ENCODE data around the gene METTL1. TPM values are rescaled to one million over a fixed set of nuclear protein-coding genes. Genes with fewer than 3 reads are reported as not detected.

METTL1 gene
- total and polyA plus RNA-seq, 4 donors: 2.8 to 11.2 (median 7.1) TPM

- H3K27ac ChIP-seq (ENCODE audit: low read depth in 1 of 2, low read length in 2 of 2): no peak overlapping the region
- H3K4me3 ChIP-seq (ENCODE audit: low read depth in 1 of 3, low read length in 3 of 3): no peak overlapping the region
- 39% methylated on average over 1 of the region's 1 CpG for WGBS
- TF ChIP-seq FOXA1 (IDR thresholded peaks at IDR 0.05): no peak
- no peak for TF ChIP-seq RAD21 (IDR thresholded peaks at IDR 0.05)
- no peak for TF ChIP-seq FOXA2 (IDR thresholded peaks at IDR 0.05)
- no peak for TF ChIP-seq NR2F2 (IDR thresholded peaks at IDR 0.05)
- TF ChIP-seq REST (IDR thresholded peaks at IDR 0.05): no peak
- no peak for TF ChIP-seq CTCF (IDR thresholded peaks at IDR 0.05; ENCODE audit: low read depth, low read length, missing input control)
- TF ChIP-seq SP1 (IDR thresholded peaks at IDR 0.05): no peak
- no peak for TF ChIP-seq ZBTB33 (IDR thresholded peaks at IDR 0.05)
- TF ChIP-seq TAF1 (conservative IDR thresholded peaks at IDR 0.05): no peak
- H3K9ac ChIP-seq (ENCODE audit: low read depth in 1 of 2, low read length in 2 of 2): no peak overlapping the region
- H3K4me1 ChIP-seq (ENCODE audit: control insufficient read depth in 4 of 4, insufficient read depth in 4 of 4, low read length in 3 of 4): peaks cover 6 to 35% (median 27%) of the 10 kb centered on the region in 4 donors
- H3K27me3 ChIP-seq (ENCODE audit: control insufficient read depth in 4 of 4, insufficient read depth in 4 of 4, low read length in 3 of 4): no peaks in the 10 kb centered on the region
- peaks cover 2 to 14% (median 6%) of the 10 kb centered on the region in 4 donors for H3K36me3 ChIP-seq (ENCODE audit: control insufficient read depth in 4 of 4, insufficient read depth in 3 of 4, low read depth in 1 of 4, low read length in 3 of 4)
- DNase-seq (ENCODE audit: low spot score): no peak
- no peaks in the 10 kb centered on the region for H3K9me3 ChIP-seq (ENCODE audit: control insufficient read depth in 4 of 4, low read length in 3 of 4)
Observed at GRCh38 chr12:57753756-57754337, 18.1 kb downstream of the METTL1 start.

GRCh38 chr12:57752668-57753000 lies 19.3 kb downstream of the METTL1 start:
- Histone ChIP-seq H3K9ac (ENCODE audit: low read depth in 1 of 2, low read length in 2 of 2) (peak overlapping the region in 1 of 2 donors; percentile 40), H3K9me3 (ENCODE audit: control insufficient read depth in 4 of 4, low read length in 3 of 4) (no peaks in the 10 kb centered on the region), H3K4me3 (ENCODE audit: low read depth in 1 of 3, low read length in 3 of 3) (peak overlapping the region in 2 of 3 donors; percentile 20 to 27), H3K27ac (ENCODE audit: low read depth in 1 of 2, low read length in 2 of 2) (peak overlapping the region; percentile 26 to 29), H3K36me3 (ENCODE audit: control insufficient read depth in 4 of 4, insufficient read depth in 3 of 4, low read depth in 1 of 4, low read length in 3 of 4) (peaks cover 4 to 13% (median 11%) of the 10 kb centered on the region in 4 donors), H3K27me3 (ENCODE audit: control insufficient read depth in 4 of 4, insufficient read depth in 4 of 4, low read length in 3 of 4) (no peaks in the 10 kb centered on the region), H3K4me1 (ENCODE audit: control insufficient read depth in 4 of 4, insufficient read depth in 4 of 4, low read length in 3 of 4) (peaks cover 6 to 35% (median 27%) of the 10 kb centered on the region in 4 donors)
- 3% methylated on average over 5 of the region's 5 CpGs for WGBS
- no peak for DNase-seq (ENCODE audit: low spot score)
- TF ChIP-seq EGR1 (IDR thresholded peaks at IDR 0.05; ENCODE audit: low read depth in 2 of 2) (peak in 1 of 2 donors; percentile 4), HNF4A (conservative IDR thresholded peaks at IDR 0.05) (no peak), FOXA2 (IDR thresholded peaks at IDR 0.05) (no peak), SP1 (IDR thresholded peaks at IDR 0.05) (peak; percentile 28), RAD21 (IDR thresholded peaks at IDR 0.05) (no peak), MAX (IDR thresholded peaks at IDR 0.05) (no peak), REST (IDR thresholded peaks at IDR 0.05) (no peak), NR2F2 (IDR thresholded peaks at IDR 0.05) (no peak), YY1 (IDR thresholded peaks at IDR 0.05) (no peak), TAF1 (conservative IDR thresholded peaks at IDR 0.05) (no peak)
